Measurements from ENCODE around the gene MRPL36.
"Not testable (repeated sequence)": the region's sequence is repeated elsewhere in the genome, so short reads cannot be mapped to it uniquely, and the experiment has no call there.

The MRPL36 gene

DNA sequence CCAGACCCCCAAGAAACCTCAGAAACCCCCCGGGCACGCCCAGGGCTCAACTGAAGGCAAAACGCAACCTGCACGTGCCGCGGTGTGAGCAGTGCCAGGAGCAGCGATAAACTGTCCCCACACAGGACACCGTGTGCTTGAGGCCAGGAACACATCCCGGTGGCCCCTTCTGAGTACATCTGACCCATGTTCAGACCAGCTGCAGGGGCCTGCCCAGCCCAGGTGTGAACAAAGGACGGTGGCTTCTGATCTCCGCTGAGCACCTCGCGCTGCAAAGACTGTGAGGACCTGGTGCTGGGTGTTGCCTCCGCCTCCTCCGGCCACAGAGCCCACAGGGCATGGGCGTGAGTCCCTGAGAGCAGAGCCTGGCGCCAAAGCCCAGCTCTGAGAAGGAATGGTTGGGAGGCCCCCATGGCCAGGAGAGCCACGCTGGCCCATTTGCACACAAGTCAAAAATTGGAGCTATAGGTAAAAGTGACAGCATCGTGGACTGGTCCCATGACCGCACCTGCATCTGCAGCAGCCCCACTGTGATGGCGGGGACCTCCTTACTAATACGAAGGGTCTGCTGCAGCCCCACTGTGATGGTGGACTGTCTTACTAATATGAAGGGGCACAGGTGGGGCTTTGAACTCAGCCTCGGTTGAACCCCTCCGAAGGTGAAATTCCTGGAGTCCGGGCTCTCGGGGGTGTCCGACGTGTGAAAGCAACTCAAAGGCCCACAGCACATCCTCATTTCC is 33.0 kb upstream of the MRPL36 start:
- no peak for DNase-seq (ENCODE audit: low spot score)

DNA sequence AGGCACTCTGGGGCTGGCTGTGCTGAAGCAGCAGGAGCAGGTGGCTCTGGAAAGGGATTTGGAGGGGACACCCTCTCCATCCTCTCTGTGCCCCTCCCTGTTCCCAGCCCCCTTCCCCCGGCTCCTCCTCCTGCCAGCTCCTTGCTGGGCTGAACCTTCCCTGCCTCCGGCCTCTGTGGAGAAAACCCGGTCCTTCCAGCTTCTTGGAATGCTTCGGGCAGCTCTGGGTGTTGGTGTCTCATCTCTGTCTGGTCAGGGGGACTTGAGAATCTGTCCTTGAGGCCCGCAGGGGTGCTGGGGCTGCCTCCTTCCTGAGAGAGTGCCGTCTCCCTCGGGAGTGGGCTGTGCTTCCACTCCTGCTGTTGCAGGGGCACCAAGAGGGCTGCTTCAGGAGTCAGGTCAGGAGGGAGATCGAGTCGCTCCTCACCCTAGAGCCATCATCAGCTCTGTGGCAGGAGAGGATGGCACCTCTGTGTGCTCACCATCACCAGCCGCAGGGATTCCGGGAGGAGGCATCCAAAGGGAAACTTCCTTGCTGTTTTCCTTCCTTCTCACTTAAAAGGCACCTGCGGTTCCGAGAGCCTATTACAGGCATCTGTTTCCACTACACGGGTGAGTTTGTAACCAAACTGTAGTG is 32.2 kb upstream of the MRPL36 start:
- DNase-seq (ENCODE audit: low spot score) = peak; percentile 61

DNA sequence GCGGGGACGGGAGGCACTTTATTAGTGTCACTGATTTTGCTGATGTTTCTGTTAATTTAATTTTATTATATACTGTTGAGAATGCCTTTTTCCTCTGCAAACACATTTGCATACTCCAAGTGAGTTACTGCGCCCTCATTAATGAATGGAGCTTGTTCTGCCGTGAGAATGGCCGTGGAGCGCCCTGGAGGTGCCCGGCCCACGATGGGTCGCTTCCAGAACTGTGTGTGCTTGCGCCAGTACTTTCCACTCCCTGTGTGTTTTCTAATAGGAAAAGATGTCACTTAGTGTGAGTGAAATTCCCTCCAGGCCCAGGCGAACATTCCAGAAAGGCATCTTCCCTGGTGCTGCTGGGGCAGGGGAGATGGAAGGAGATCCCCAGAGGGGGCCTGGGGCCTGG is 31.6 kb upstream of the MRPL36 start:
- DNase-seq (ENCODE audit: low spot score) = no peak

DNA sequence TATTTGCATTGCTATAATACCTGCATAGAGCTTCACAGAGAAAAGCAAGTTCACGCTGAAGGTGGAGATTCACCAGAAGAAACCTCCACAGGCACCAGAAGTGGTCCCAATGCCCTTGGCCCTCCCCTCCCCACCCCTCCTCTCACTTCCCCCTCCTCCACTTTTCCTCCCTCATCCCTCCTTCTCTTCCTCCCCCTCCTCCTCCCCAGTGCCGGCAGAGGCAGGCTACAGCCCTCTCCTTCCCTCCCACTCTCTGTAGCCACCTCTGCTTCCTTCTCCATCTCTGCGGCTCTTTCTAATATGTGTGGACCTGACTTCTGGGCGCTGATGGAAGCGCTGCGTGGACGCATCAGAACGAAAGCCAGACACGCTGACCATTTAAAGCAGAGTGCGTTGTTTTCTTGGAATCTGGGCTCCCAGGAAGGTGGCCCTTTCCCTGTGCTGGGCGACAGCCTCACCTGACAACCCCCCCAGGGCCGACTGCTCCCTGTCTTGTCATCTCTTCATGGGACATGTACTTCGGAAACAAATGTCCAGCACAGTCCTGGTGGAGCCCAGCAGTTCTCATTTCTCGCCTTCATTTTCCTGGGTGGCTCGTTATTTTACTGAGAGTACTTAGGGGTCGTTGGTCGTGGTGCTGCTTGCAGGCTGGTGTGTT is 31.1 kb upstream of the MRPL36 start:
- no peak for DNase-seq (ENCODE audit: low spot score)

DNA sequence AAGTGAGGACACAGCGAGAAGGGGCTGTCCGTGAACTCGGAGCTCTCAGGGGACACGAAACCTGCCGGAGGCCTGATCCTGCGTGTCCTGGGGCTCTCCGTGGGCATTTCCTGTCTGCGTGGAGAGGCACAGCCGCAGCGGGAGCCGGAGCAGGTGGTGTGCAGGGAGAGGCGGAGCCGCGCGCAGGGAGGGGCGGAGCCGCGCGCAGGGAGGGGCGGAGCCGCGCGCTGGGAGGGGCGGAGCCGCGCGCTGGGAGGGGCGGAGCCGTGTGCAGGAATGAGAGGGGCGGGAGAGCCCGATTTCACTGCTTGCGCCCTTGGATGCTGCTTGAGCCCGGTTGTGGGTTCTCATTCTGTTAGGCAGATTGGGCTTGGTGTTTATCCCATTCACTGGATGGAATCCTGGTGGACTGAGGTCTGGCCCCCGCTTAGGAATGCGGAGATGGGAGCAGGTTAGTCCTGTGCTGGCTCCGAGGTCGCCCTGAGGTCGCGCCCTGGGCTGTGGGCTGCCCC is 28.3 kb upstream of the MRPL36 start:
- no peak for DNase-seq (ENCODE audit: low spot score)

DNA sequence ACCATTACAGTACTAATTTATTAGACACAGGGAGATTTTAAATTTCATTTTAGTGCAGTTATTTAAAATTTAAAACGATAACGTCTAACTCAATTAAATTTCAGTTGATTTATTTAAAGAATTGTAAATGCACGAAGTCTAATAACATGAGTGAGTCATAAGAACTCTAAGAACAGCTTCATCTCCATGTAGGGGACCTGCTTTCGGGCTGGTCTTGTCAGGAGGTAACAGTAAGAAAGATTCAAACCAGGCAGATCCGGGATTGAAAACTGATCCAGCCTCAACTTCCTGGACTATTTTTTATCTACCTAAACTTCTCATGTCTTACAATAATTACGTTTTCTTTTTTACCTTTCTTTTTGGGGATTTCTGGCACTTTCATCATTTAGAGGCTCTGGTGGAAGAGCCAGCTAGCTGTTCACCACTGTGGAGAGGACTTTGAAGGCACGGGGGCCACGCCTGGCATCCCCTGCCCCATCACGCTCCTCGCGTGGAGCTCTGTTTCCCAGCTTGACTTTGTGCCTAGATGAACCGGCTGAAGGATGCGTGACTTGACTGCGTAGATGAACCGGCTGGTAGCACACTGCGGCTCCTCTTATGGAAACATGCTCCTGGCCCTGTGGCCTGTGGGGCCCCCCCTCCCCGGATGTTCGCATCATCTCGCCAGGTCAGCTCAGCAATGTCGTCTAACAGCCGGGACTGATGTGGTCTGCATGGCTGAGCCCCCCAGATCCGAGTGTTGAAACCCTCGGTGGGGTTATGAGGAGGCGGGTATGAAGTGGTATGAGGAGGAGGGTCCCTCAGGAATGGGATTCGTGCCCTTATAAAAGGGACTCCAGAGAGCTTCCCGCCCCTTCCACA is 27.6 kb upstream of the MRPL36 start:
- no peak for DNase-seq (ENCODE audit: low spot score)

DNA sequence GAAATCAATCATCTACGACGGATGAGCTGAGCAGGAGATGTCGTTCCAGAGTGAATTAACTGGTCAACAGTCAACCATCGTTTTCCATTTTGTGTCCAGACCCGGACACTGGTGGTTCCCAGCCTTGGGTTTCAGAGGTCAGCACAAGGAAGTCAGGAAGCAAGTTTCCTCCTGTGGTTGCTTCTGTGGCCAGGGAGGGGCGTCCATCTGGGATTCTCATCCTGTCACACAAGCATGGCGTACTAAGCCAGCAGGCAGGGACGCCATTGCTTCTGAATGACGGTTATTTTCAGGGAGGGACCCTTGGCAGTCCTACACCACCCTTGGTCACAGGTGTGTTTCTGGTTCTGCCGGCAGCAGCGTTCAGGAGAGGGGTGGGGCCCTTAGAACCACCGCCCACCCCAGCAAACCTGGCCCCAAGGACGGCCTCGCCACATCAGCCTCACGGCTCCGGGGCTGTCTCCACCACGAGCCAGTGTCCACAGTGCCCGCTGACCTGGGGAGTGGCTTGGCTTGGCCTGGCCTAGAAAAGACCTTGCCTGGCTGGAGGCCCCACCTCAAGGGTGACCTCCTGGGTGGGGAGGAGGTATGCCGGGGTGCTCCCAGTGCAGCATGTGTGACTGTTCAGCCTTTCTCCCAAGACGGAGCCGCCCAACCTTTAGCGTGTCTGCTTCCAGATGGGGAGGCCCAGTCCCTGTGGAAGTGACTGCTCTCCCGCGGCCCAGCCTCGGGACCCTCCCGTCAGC is 26.8 kb upstream of the MRPL36 start:
- no peak for DNase-seq (ENCODE audit: low spot score)

DNA sequence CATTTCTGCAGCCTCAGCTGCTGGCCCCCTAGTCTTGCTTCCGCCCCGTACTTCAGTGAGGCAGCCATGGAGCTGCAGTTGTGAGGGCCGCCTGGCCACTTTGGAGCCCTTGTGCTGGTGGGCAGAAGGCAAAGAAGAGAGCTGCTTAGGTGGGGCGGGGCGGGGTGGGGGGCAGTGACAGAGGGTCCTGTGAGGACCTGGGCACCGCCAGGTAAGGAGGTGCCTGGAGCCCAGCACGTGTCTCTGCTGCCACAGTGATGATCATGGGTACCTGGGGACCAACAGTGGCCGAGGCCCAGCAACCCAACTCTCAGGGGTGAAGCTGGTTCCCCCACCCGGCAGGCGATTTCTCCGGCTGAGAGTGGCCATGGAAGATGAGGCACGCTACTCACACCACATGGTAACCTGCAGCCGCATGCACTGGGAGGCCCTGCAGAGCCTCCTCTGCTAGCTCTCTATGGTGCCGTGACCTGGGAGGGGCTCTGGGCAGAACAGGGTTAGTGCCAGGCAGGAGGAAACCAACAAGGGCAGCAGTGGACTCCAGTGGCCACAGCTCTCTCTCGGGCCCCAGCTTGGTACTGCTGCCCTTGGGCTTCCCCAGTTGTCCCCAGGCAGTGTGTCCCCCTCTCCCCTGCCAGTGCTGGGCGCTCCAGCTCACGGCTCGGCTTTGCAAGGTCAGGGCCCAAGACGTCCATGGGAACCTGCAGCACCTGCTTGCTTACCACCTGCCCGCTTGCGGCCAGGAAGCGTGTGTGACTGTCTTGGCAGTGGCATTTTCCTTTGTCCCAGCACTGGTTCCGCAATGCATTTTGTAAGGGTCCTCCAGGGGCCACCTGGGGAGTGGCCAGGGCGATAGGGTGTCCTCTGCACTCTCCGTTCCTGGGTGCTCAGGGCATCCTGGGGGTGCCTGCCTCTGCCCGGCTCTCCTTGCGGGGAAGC is 25.5 kb upstream of the MRPL36 start:
- DNase-seq (ENCODE audit: low spot score) = no peak

DNA sequence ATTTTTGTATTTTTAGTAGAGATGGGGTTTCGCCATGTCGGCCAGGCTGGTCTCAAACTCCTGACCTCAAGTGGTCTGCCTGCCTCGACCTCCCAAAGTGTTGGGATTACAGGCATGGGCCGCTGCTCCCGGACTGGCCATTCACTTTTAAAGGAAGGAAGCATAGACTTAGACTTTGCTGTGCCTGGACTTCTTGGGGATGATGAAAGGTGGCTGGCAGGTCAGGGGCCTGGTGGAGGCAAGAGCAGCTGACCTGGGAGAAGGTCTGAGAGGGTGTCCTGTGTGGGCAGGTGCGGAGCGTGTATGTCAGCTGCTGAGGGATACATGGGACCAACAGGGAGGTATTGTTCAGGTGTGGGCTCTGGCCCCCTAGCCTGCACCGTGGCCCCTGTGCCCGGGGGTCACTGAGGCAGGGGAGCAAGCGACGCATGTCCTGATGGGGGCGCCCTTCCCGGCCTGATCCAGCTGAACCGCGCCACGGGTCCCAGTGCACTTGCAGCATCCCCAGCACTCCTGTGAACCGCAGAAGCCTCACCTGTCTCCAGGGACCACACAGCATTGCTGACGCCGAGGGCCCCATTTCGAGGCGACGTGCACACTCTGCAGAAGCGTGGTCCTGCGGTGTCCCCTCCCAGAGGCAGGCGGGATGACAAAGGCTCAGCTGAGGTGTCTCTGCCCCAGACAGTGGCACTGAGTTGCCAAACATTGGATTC is 24.6 kb upstream of the MRPL36 start:
- DNase-seq (ENCODE audit: low spot score) = no peak

DNA sequence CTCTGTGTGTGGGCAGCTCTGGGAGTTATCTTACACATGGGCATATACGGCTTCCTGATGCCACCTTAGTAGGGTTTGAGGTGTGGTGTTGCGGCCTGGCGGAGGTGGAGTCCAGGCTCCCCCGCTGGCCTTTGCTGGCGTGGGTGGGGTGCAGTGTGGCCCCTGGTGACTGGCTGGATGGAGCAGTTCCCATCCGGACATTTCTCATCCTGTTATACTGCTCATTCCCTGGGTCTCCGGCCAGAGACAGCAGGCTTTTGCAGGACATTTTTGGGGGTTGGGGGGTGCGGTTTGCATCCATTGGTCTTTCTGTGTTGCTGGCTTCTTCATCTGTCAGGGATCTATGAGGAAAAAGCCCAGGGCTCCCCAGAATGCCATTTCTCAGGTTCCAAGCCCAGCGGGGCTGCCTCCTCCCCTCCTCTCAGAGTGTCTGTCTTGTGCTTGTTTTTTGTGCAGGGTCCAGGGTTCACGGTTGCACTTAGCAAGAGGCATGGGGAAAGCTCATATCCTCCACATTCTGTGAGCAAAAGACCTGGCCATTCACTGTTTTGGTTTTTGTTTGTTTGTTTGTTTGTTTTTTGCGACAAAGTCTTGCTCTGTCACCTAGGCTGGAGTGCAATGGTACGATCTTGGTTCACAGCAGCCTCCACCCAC is 23.9 kb upstream of the MRPL36 start:
- no peak for DNase-seq (ENCODE audit: low spot score)

DNA sequence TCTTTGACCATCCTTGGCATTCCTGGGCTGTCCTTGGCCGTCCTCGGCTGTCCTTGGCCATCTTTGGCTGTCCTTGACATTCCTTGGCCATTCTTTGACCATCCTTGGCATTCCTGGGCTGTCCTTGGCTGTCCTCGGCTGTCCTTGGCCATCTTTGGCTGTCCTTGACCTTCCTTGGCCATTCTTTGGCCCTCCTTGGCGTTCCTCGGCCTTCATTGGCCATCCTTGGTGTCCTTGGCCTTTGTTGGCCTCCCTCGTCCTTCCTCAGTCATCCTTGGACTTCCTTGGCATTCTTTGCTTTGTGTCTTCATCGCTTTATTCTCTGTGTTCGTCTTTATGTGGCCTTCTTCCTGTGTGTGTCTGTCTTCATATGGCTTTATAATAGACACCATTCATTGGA is 22.2 kb upstream of the MRPL36 start:
- no peak for DNase-seq (ENCODE audit: low spot score)

DNA sequence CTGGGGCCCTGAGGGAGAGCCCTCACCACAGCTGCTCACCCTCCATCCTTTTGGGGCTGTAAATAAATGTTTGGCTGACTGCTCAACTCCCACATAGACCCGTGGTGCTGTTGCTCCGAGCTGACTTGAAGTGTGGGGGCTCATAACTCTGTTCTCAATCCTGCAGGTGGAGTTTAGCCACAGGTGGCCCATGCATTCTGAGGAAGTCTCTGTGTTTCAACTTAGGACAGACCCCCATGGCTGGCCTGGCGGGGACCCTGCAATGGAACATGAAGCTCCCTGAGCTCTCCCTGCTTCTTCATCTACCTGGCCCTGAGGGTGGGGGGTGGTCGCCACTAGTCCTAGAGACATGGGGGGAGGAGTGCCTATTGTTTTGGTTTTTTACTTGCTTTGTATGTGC is 21.3 kb upstream of the MRPL36 start:
- DNase-seq (ENCODE audit: low spot score) = no peak

DNA sequence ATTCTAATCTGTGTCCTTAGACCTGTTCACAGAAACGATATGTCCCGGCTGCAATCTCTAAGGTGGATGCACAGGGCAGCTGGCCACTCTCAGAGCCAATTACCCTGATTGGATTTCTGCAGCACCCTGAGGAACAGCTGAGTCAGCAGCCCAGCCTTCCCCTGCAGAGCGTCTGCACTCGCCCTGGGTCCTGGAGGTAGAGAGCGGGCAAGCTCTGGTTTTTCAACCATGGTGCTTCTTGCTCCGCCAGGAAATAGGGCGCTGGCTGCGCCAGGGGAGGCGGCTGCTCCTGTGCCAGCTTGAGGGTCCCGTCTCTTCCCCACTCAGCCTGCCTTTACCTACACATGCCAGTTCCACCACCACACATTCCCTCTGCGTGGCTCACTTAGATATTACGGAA is 20.7 kb upstream of the MRPL36 start:
- DNase-seq (ENCODE audit: low spot score) = no peak

DNA sequence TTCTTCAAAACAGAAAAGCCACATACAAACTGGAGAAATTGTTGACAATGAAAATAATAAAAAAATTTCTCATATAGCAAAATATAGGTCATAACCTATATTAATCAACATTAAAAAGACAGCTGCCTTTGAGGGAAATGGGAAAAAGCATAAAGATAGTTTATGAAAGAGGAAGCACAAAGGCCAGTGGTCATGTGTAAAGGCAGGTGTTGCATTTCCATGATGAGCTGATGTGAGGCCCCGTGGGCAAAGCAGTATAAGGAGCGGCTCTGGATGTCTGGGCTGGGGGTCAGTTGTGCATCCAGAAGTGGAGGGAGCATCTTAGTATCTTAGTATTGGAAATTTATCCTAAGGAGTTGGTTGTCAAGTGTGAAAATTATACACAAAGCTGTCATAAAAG is 19.8 kb upstream of the MRPL36 start:
- no peak for DNase-seq (ENCODE audit: low spot score)

DNA sequence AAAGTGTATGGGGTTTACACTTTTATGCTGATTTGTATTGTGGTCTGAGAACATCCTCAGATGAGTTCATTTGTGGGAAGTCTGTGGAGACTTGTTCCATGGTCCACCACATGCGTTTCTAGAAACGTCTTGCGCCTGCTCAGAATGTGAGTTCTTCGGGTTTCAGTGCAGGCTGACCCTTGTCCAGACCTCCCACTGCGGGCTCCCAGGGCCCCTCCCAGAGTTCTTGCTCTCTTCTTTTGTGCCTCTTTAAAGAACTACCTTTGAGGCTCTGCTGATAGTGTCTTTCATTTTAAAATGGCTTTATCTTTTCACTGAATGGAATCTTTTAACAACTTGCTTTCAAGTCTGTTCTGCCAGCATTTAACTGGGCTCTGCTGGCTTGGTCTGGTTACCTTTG is 19.1 kb upstream of the MRPL36 start:
- DNase-seq (ENCODE audit: low spot score) = no peak

DNA sequence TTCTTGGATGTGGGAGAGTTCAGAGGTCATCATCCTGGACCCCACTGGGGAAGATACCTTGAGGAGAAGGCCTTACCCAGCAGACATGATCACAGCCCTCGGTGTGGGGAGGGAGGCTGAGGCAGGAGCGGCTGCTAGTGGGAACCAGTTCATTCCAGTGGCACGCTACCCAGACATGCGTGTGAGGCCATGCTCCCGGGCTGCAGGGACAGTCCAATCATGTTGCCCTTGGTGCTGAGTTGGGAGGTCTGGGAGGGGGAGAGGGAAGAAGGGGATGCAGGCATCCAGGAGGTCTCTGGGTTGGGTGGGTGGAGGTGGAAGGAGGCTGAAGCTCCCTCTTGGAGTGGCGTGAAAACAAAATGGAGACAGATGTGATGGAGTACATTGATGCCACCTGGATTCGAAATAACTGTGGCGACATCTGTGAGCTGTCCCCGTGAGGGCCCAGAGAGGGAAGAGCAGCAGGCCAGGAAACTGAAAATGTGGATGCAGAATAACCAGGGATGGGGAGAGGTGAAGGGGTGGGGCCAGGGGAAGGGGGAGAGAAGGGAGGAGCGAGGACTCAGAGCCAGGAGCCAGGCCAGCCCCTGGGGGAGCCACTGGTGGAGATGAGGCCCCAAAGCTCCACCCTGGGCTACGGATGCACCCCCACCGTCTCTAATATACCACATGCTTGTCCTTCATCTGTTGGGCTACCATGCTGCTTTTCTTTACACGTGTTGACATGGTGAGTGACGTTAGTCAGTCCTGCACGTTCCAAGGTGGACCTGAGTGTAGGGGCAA is 17.8 kb upstream of the MRPL36 start:
- DNase-seq (ENCODE audit: low spot score) = no peak

DNA sequence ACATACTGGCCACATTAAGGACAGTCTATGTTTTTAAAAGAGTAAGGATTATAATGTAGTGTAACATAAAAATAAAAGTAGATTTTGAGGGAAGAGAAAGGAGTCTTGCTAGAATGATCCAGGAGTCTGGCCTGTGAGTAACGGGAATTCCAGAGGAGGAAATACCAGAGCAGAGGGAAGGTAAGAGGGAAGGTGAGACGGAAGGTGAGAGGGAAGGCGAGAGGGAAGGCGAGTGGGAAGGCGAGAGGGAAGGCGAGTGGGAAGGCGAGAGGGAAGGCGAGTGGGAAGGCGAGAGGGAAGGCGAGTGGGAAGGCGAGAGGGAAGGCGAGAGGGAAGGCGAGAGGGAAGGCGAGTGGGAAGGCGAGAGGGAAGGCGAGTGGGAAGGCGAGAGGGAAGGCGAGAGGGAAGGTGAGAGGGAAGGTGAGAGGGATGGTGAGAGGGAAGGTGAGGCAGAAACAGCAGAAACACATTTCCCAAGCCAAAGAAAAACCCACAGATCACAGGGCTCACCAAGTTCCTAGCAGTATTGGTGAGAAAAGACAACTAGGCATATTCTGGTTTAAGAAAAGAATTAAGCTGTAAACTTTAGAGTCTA is 17.0 kb upstream of the MRPL36 start:
- DNase-seq (ENCODE audit: low spot score) = not testable (repeated sequence)

DNA sequence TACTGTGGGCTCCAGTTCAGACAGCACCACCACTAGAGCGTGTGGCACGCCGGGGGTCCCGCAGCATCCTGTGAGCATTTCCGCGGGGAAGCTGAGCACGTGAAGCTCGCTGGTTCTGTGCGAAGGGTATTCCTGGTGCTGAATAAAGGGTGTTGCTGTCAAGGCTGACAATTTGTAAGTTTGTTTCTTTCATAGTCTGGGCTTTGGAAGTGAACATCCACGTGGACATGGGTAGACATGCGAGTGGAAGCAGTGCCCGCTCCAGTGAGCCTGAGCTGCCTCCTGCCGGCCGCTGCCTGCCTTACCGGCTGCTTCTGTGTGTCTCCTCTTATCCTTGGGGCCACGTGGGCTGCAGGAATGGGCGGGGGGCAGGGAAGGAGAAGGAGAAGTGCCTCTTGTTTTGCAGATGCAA is 16.2 kb upstream of the MRPL36 start:
- DNase-seq (ENCODE audit: low spot score) = no peak
